NB4 (cell line): ENCODE measurements around the gene ICOS.

Experiments used
- CTCF ChIP-seq: IDR thresholded peaks from one replicate; pipeline ENCODE4 v1.5.1; 2012; ENCODE audit warnings: low read depth, low read length
- MAX ChIP-seq: IDR thresholded peaks from 2 replicates; pipeline ENCODE4 v1.6.1; 2011; ENCODE audit warnings: low read depth, low read length
- MYC ChIP-seq: IDR thresholded peaks from 2 replicates; pipeline ENCODE4 v1.6.1; 2011; ENCODE audit warnings: low read depth, low read length
- POLR2A ChIP-seq: IDR thresholded peaks from 2 replicates; pipeline ENCODE4 v1.6.1; 2011; ENCODE audit warnings: mild to moderate bottlenecking; ENCODE audit not compliant: insufficient read length; ENCODE audit errors: extremely low read depth

DNA sequence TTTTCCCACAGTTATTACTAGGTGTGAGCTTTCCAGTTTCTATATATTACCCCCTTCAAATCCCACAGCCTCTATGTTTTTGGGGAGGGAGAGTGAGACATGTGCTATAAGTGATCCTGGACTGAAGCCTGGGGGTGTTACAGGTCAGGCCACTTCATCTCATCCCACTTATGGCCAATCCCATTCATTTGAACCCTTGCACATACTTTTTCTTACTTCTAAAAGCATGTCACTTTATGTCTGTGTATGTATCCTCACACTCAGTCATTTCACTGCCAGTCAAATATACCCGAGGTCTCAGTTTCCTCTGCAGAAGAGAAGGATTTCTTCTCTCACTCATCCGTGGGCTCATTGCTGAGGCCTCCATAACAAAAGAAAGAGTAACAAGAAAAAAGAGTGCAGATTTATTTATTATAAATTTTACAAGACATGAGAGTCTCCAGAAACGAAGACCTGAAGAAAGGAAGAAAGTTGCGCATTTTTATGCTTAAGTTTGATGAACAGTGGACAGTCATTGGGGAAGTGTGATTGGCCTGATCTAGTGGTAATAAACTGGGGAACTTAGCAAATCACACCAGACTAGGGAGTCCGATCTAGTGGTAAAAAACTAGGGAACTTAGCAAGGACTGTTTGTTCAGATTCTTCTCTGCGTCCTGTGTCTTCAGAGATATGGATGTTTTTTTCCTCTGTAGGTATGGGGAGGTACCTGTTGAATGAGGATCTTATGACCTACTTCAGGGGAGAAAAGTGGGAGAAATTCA, 52.1 kb downstream of the ICOS start:
- TF ChIP-seq CTCF (no peak), POLR2A (no peak), MAX (no peak), MYC (no peak)
